B cell (primary cell): ENCODE measurements around the gene MIF. TPM values are rescaled to one million over a fixed set of nuclear protein-coding genes. Genes with fewer than 3 reads are reported as not detected.
"Not testable (repeated sequence)": the region's sequence is repeated elsewhere in the genome, so short reads cannot be mapped to it uniquely, and the experiment has no call there.

Source experiments
- ATAC-seq: fragments of 200-7000 bp; cut with Tn5 transposase; one replicate; pipeline ENCODE4 v1.10.0; 2021; ENCODE audit warnings: low read depth, mild to moderate bottlenecking, moderate number of reproducible peaks, moderate library complexity
- CTCF ChIA-PET: fragments of 350-600 bp; sonication (Branson Sonifier 250); formaldehyde crosslinking; loops from one replicate; lab custom pipeline; 2021; ENCODE audit warnings: antibody characterized with exemption, inconsistent platforms; lab: Charles Lee
- POLR2A ChIA-PET: fragments of 350-600 bp; sonication (Branson Sonifier 250); formaldehyde crosslinking; loops from one replicate; lab custom pipeline; 2021; ENCODE audit warnings: antibody characterized with exemption; lab: Charles Lee
- DNase-seq: peaks from one replicate; pipeline ENCODE4 v3.0.0; 2013
- H2AFZ ChIP-seq: 2 replicates; pipeline ENCODE4 v1.6.1; 2012; ENCODE audit warnings: mild to moderate bottlenecking, low read depth, low read length; ENCODE audit not compliant: insufficient read depth, poor library complexity, severe bottlenecking
- H3K27ac ChIP-seq, 2 donors: 1 replicate in 1 of 2; 2 replicates in 1 of 2; pipeline ENCODE4 v1.5.1; 2012 to 2013; ENCODE audit warnings: low read length in 2 of 2, mild to moderate bottlenecking in 2 of 2, moderate library complexity in 1 of 2
- H3K27me3 ChIP-seq, 4 experiments: fragments of 200-600 bp in 1 of 4; sonication (generic) in 1 of 4; replicated peaks in 1 of 4; 1 replicate in 2 of 4; 2 replicates in 2 of 4; pipeline versions ENCODE4 v1.6.1 to v1.7.0; 2013 to 2016; ENCODE audit warnings: low read length in 3 of 4, mild to moderate bottlenecking in 2 of 4, mixed read lengths in 1 of 4, moderate library complexity in 1 of 4; ENCODE audit not compliant: insufficient read depth in 4 of 4, control insufficient read depth in 3 of 4; ENCODE audit errors: control extremely low read depth in 1 of 4
- H3K36me3 ChIP-seq, 2 experiments: replicated peaks in 1 of 2; 1 replicate in 1 of 2; 2 replicates in 1 of 2; pipeline versions ENCODE4 v1.6.1 to v1.7.1; 2013; ENCODE audit warnings: low read length in 1 of 2; ENCODE audit not compliant: insufficient read depth in 2 of 2, control insufficient read depth in 1 of 2; ENCODE audit errors: control extremely low read depth in 1 of 2, extremely low read depth in 1 of 2
- H3K4me1 ChIP-seq, 2 donors: fragments of 200-600 bp in 1 of 2; sonication (generic) in 1 of 2; 1 replicate in 1 of 2; 2 replicates in 1 of 2; pipeline versions ENCODE4 v1.5.1 to v1.6.1; 2013 to 2017; ENCODE audit warnings: low read length in 2 of 2; ENCODE audit not compliant: control insufficient read depth in 2 of 2, insufficient read depth in 2 of 2
- H3K4me2 ChIP-seq: replicated peaks from 2 replicates; pipeline ENCODE3; 2012; ENCODE audit warnings: mild to moderate bottlenecking, low read depth, low read length; ENCODE audit not compliant: poor library complexity, severe bottlenecking
- H3K4me3 ChIP-seq, 5 experiments: fragments of 200-600 bp in 1 of 5; sonication (generic) in 1 of 5; 1 replicate in 3 of 5; 2 replicates in 2 of 5; pipeline versions ENCODE4 v1.5.1 to v1.7.0; 2011 to 2016; ENCODE audit warnings: low read length in 4 of 5, mild to moderate bottlenecking in 4 of 5, low read depth in 2 of 5, control low read depth in 1 of 5, moderate library complexity in 1 of 5; ENCODE audit not compliant: insufficient read depth in 1 of 5; ENCODE audit errors: control extremely low read depth in 1 of 5, extremely low read depth in 1 of 5
- H3K79me2 ChIP-seq: fragments of 200-600 bp; sonication (generic); one replicate; pipeline ENCODE4 v1.6.0; 2016; ENCODE audit warnings: low read length; ENCODE audit not compliant: control insufficient read depth, insufficient read depth
- H3K9ac ChIP-seq: fragments of 200-600 bp; sonication (generic); 2 replicates; pipeline ENCODE4 v1.6.1; 2017; ENCODE audit warnings: mild to moderate bottlenecking, low read length, moderate library complexity
- H3K9me3 ChIP-seq, 3 donors: one replicate each; pipeline versions ENCODE4 v1.6.1 to v1.7.1; 2013; ENCODE audit warnings: low read length in 2 of 3; ENCODE audit not compliant: control insufficient read depth in 2 of 3, insufficient read depth in 1 of 3; ENCODE audit errors: control extremely low read depth in 1 of 3
- H4K20me1 ChIP-seq: 2 replicates; pipeline ENCODE4 v1.6.0; 2012; ENCODE audit warnings: mild to moderate bottlenecking, low read length; ENCODE audit not compliant: insufficient read depth, control insufficient read depth, poor library complexity, severe bottlenecking
- H3K27ac Mint-ChIP-seq: one replicate; pipeline ENCODE4 v1.8.0; 2021; ENCODE audit warnings: mixed read lengths
- H3K27me3 Mint-ChIP-seq: one replicate; pipeline ENCODE4 v1.8.0; 2021; ENCODE audit warnings: mixed read lengths
- H3K4me1 Mint-ChIP-seq: one replicate; pipeline ENCODE4 v1.8.0; 2021; ENCODE audit warnings: mixed read lengths
- H3K4me3 Mint-ChIP-seq: one replicate; pipeline ENCODE4 v1.8.0; 2021; ENCODE audit warnings: mixed read lengths
- H3K9me3 Mint-ChIP-seq: one replicate; pipeline ENCODE4 v1.8.0; 2022; ENCODE audit warnings: mixed read lengths; ENCODE audit not compliant: insufficient read depth
- CTCF ChIP-seq: fragments of 200-600 bp; IDR thresholded peaks from one replicate; pipeline ENCODE4 v1.8.0; 2022; ENCODE audit warnings: antibody characterized with exemption, mild to moderate bottlenecking
- EZH2 ChIP-seq: IDR thresholded peaks from 2 replicates; pipeline ENCODE4 v1.6.1; 2012; ENCODE audit warnings: borderline replicate concordance, low read depth, mild to moderate bottlenecking, moderate library complexity, low read length; ENCODE audit not compliant: insufficient read depth, poor library complexity, severe bottlenecking
- WGBS: methylation state at CpG from one replicate; pipeline ENCODE4 v1.1.5; 2013; ENCODE audit warnings: missing lambda C conversion rate; ENCODE audit not compliant: insufficient coverage; 5-methylcytosine and 5-hydroxymethylcytosine counted together
- intact Hi-C: fragments of 100-400 bp; cut with micrococcal nuclease; formaldehyde crosslinking; loops from one replicate; pipeline ENCODE4 v1.10.0; 2022
- polyA plus RNA-seq: library from polyadenylated mRNA; depleted of rRNA; stranded (reverse); fragments of >200 nt; gene quantifications from 2 replicates; pipeline ENCODE4 v1.2.3, GENCODE V29; 2012
- total RNA-seq, 2 donors: library from RNA; stranded (reverse); fragments of 120-200 nt in 1 of 2; gene quantifications; 1 replicate in 1 of 2; 2 replicates in 1 of 2; pipeline versions ENCODE4 v1.2.3 to v1.2.4, GENCODE V29; 2013 to 2022

MIF gene
- total and polyA plus RNA-seq, 2 donors (not counting 1 experiment from before 2014, with no cell fraction given), result 143 to 272 TPM

- intact Hi-C loops, result loop anchor here (1.0 to 5.0 kb wide), 5 partner anchors 20 to 643 kb away; partner anchors contain the start of genes GUCD1, MIF, SLC2A11 and SMARCB1
- WGBS, result under 1% methylated on average over 37 of the region's 44 CpGs
- peaks cover 24% of the 10 kb centered on the region for H3K79me2 ChIP-seq
- H3K27me3 ChIP-seq, result no peaks in the 10 kb centered on the region
- ChIA-PET CTCF (interaction anchor here (0.6 to 3.4 kb wide), 6 partner anchors 20 to 243 kb away, joined by 3 to 25 read pairs (median 3); partner anchors contain the start of gene MIF), POLR2A (interaction anchor here (0.5 to 2.6 kb wide), 6 partner anchors 20 to 1649 kb away, joined by 3 to 22 read pairs (median 6); partner anchors contain the start of genes MIF and SLC2A11)
- H3K9me3 ChIP-seq, result no peaks in the 10 kb centered on the region
- DNase-seq (peak; percentile 98), ATAC-seq (peak; percentile 99)
- TF ChIP-seq EZH2 (no peak), CTCF (no peak)
- peak overlapping the region; percentile 68 to 92 for H3K27ac ChIP-seq
- peaks cover 0 to 7% of the 10 kb centered on the region in 2 experiments for H3K36me3 ChIP-seq
- H4K20me1 ChIP-seq, result no peaks in the 10 kb centered on the region
- peak overlapping the region; percentile 97 for H3K4me2 ChIP-seq
- peak overlapping the region; percentile 95 for H3K9ac ChIP-seq
- Mint-ChIP-seq H3K4me3 (peak overlapping the region; percentile 98), H3K9me3 (no peaks in the 10 kb centered on the region), H3K4me1 (peaks cover 31% of the 10 kb centered on the region), H3K27ac (peak overlapping the region; percentile 98), H3K27me3 (no peaks in the 10 kb centered on the region)
- H2AFZ ChIP-seq, result peak overlapping the region; percentile 97
- peak overlapping the region; percentile 52 to 96 (median 68) for H3K4me3 ChIP-seq
- peaks cover 21 to 24% of the 10 kb centered on the region in 2 donors for H3K4me1 ChIP-seq
Observed at GRCh38 chr22:23913661-23914353, 19.6 kb downstream of the MIF start.

GRCh38 chr22:23915290-23915689, 21.1 kb downstream of the MIF start:
- H3K9me3 ChIP-seq, result no peaks in the 10 kb centered on the region
- POLR2A ChIA-PET, result no interaction called here
- H3K79me2 ChIP-seq, result peaks cover 21% of the 10 kb centered on the region
- Mint-ChIP-seq H3K4me3 (no peak overlapping the region), H3K27ac (peak overlapping the region; percentile 62), H3K9me3 (no peaks in the 10 kb centered on the region), H3K27me3 (no peaks in the 10 kb centered on the region), H3K4me1 (peaks cover 31% of the 10 kb centered on the region)
- peak overlapping the region in 1 of 2 donors; percentile 92 for H3K27ac ChIP-seq
- intact Hi-C loops, result no loop called here
- CTCF ChIA-PET, result no interaction called here
- H3K9ac ChIP-seq, result no peak overlapping the region
- H4K20me1 ChIP-seq, result no peaks in the 10 kb centered on the region
- ATAC-seq (no peak), DNase-seq (peak; percentile 47)
- TF ChIP-seq EZH2 (no peak), CTCF (no peak)
- H3K36me3 ChIP-seq, result peaks cover 0 to 7% of the 10 kb centered on the region in 2 experiments
- no peak overlapping the region for H2AFZ ChIP-seq
- H3K4me3 ChIP-seq, result no peak overlapping the region
- H3K4me1 ChIP-seq, result peaks cover 21 to 24% of the 10 kb centered on the region in 2 donors
- no CpG with 5 or more reads among the region's 3 CpGs for WGBS
- H3K27me3 ChIP-seq, result no peaks in the 10 kb centered on the region
- peak overlapping the region; percentile 20 for H3K4me2 ChIP-seq

GRCh38 chr22:23920267-23920611, 26.1 kb downstream of the MIF start:
- POLR2A ChIA-PET, result interaction anchor here (0.7 kb wide), 1 partner anchor 9 kb away, joined by 4 read pairs; no protein-coding TSS in a partner anchor
- CTCF ChIA-PET, result interaction anchor here (1.8 kb wide), 1 partner anchor 26 kb away, joined by 5 read pairs; the partner anchor contains the start of gene MIF

More at GRCh38 chr22:23920267-23920611, 26.1 kb downstream of the MIF start:
- H3K4me3 ChIP-seq, H3K9me3 ChIP-seq, H3K27ac Mint-ChIP-seq, H3K9me3 Mint-ChIP-seq, H3K4me2 ChIP-seq, ATAC-seq, H4K20me1 ChIP-seq, H3K4me1 Mint-ChIP-seq, H3K27me3 ChIP-seq, H3K27me3 Mint-ChIP-seq, H3K4me3 Mint-ChIP-seq, intact Hi-C loops, H2AFZ ChIP-seq, H3K4me1 ChIP-seq, H3K9ac ChIP-seq, H3K27ac ChIP-seq: not testable (repeated sequence)
- Histone ChIP-seq H3K36me3 (peaks cover 0 to 36% of the 10 kb centered on the region in 2 experiments), H3K79me2 (peaks cover 19% of the 10 kb centered on the region)
- DNase-seq, result peak; percentile 2
- WGBS, result no CpG with 5 or more reads among the region's 1 CpG
